HEK293T (cell line): Measurements from ENCODE around the gene SPEG.

Source experiments
- CTCF ChIA-PET: fragments of 350-600 bp; formaldehyde crosslinking; extraction: SDS; loops from one replicate; lab custom pipeline; 2021; ENCODE audit warnings: antibody characterized with exemption, inconsistent platforms; lab: Yijun Ruan, JAX
- POLR2A ChIA-PET: fragments of 350-600 bp; formaldehyde crosslinking; extraction: SDS; loops from one replicate; lab custom pipeline; 2020; ENCODE audit warnings: antibody characterized with exemption, inconsistent platforms; lab: Yijun Ruan, JAX
- DNase-seq: peaks from one replicate; pipeline ENCODE4 v3.0.0; 2012; ENCODE audit warnings: mixed read lengths; ENCODE audit errors: extremely low spot score
- ARNT ChIP-seq: fragments of 450-650 bp; IDR thresholded peaks from 2 replicates; pipeline ENCODE4 v1.6.1; 2017; ENCODE audit warnings: mild to moderate bottlenecking
- BHLHE40 ChIP-seq: fragments of 450-650 bp; IDR thresholded peaks from 2 replicates; pipeline ENCODE4 v1.6.1; 2016; ENCODE audit warnings: mild to moderate bottlenecking, moderate library complexity, borderline replicate concordance
- CTBP1 ChIP-seq: fragments of 450-650 bp; IDR thresholded peaks from 2 replicates; pipeline ENCODE4 v1.6.1; 2016; ENCODE audit warnings: borderline replicate concordance
- ELF4 ChIP-seq: fragments of 450-650 bp; IDR thresholded peaks from 2 replicates; pipeline ENCODE4 v1.6.1; 2017; ENCODE audit warnings: antibody characterized with exemption
- FOXA1 ChIP-seq: fragments of 450-650 bp; IDR thresholded peaks from 2 replicates; pipeline ENCODE4 v1.6.1; 2016; ENCODE audit warnings: mild to moderate bottlenecking
- FOXK2 ChIP-seq: fragments of 450-650 bp; IDR thresholded peaks from 2 replicates; pipeline ENCODE4 v1.6.1; 2016; ENCODE audit warnings: mild to moderate bottlenecking
- FOXM1 ChIP-seq: fragments of 450-650 bp; IDR thresholded peaks from 2 replicates; pipeline ENCODE4 v1.6.1; 2017; ENCODE audit warnings: mild to moderate bottlenecking, borderline replicate concordance
- HDGF ChIP-seq: fragments of 450-650 bp; IDR thresholded peaks from 2 replicates; pipeline ENCODE4 v1.6.1; 2017; ENCODE audit warnings: antibody characterized with exemption, borderline replicate concordance
- L3MBTL2 ChIP-seq: fragments of 450-650 bp; conservative IDR thresholded peaks from 2 replicates; pipeline ENCODE4 v1.6.1; 2016; ENCODE audit warnings: mild to moderate bottlenecking
- LEF1 ChIP-seq: fragments of 450-650 bp; IDR thresholded peaks from 2 replicates; pipeline ENCODE4 v1.6.1; 2017; ENCODE audit warnings: mild to moderate bottlenecking, borderline replicate concordance
- NFRKB ChIP-seq: fragments of 450-650 bp; IDR thresholded peaks from 2 replicates; pipeline ENCODE4 v1.6.1; 2016; ENCODE audit warnings: mild to moderate bottlenecking, moderate library complexity
- SP1 ChIP-seq: fragments of 450-650 bp; IDR thresholded peaks from 2 replicates; pipeline ENCODE4 v1.6.1; 2017
- SUZ12 ChIP-seq: fragments of 450-650 bp; IDR thresholded peaks from 2 replicates; pipeline ENCODE4 v1.6.1; 2016; ENCODE audit warnings: mild to moderate bottlenecking
- TARDBP ChIP-seq: fragments of 450-650 bp; IDR thresholded peaks from 2 replicates; pipeline ENCODE4 v1.6.1; 2016
- ZNF384 ChIP-seq: fragments of 450-650 bp; IDR thresholded peaks from 2 replicates; pipeline ENCODE4 v1.6.1; 2016
- TF ChIP-seq, protein P1 (sequence below): fragments of 450-650 bp; IDR thresholded peaks from 2 replicates; pipeline ENCODE4 v1.6.1; 2016

SPEG gene

DNA sequence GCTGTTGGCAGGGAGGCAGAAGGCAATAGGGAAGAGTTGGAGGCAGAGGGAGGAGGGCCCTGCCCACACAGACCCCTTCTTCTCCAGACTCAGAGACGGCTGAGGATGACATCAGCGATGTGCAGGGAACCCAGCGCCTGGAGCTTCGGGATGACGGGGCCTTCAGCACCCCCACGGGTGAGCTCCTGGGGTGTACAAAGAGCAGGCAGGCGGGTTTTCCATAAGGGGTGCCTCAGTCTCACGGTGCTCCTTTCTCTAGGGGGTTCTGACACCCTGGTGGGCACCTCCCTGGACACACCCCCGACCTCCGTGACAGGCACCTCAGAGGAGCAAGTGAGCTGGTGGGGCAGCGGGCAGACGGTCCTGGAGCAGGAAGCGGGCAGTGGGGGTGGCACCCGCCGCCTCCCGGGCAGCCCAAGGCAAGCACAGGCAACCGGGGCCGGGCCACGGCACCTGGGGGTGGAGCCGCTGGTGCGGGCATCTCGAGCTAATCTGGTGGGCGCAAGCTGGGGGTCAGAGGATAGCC is 10.0 kb downstream of the SPEG start:
- POLR2A ChIA-PET: interaction anchor here (0.8 kb wide), 1 partner anchor 56 kb away, joined by 3 read pairs; no protein-coding TSS in a partner anchor

GRCh38 chr2:219445220-219445640 is 10.6 kb downstream of the SPEG start:
- TF ChIP-seq SP1: no peak
- TF ChIP-seq FOXA1: no peak
- no peak for TF ChIP-seq L3MBTL2
- TF ChIP-seq NFRKB: no peak
- TF ChIP-seq ARNT: no peak
- TF ChIP-seq FOXM1: no peak
- no peak for TF ChIP-seq BHLHE40
- TF ChIP-seq SUZ12: no peak
- TF ChIP-seq HDGF: no peak
- no peak for TF ChIP-seq ZNF384
- no peak for TF ChIP-seq ELF4
- ChIA-PET CTCF (interaction anchor here (0.6 kb wide), 1 partner anchor 1927 kb away, joined by 4 read pairs; no protein-coding TSS in a partner anchor), POLR2A (no interaction called here)
- no peak for DNase-seq

More for the DNA sequence above, 10.0 kb downstream of the SPEG start:
- CTCF ChIA-PET: interaction anchor here (0.6 kb wide), 1 partner anchor 1928 kb away, joined by 4 read pairs; no protein-coding TSS in a partner anchor
- no peak for TF ChIP-seq HDGF
- no peak for DNase-seq

DNA sequence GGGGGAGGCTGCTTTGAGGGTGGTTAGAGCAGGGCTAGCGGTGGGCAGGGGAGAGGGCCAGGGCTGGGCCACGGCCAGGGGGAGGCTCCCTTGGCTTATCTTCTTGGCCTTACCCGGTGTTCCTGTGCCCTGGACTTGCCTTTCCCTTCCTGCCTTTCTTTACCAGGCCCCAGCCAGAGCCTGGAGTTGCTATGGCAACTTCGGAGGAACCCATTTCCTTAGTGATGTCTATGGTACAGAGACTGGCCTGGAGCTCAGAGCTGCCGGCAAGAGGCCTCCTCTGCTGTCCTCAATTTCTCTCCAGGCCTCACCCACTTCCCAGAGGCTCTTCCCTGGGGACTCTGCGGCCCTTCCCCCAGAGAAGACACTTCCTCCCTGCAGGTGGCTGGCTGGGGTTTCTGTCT is 11.5 kb downstream of the SPEG start:
- CTCF ChIA-PET: no interaction called here
- DNase-seq: no peak
- POLR2A ChIA-PET: no interaction called here
- TF ChIP-seq SP1 (no peak), NFRKB (no peak), ZNF384 (no peak), CTBP1 (no peak), FOXK2 (no peak), HDGF (no peak), LEF1 (no peak), ELF4 (no peak), ARNT (no peak), L3MBTL2 (no peak), BHLHE40 (no peak), FOXM1 (no peak), TARDBP (no peak), SUZ12 (no peak)
- TF ChIP-seq, protein P1, sequence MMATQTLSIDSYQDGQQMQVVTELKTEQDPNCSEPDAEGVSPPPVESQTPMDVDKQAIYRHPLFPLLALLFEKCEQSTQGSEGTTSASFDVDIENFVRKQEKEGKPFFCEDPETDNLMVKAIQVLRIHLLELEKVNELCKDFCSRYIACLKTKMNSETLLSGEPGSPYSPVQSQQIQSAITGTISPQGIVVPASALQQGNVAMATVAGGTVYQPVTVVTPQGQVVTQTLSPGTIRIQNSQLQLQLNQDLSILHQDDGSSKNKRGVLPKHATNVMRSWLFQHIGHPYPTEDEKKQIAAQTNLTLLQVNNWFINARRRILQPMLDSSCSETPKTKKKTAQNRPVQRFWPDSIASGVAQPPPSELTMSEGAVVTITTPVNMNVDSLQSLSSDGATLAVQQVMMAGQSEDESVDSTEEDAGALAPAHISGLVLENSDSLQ: no peak

DNA sequence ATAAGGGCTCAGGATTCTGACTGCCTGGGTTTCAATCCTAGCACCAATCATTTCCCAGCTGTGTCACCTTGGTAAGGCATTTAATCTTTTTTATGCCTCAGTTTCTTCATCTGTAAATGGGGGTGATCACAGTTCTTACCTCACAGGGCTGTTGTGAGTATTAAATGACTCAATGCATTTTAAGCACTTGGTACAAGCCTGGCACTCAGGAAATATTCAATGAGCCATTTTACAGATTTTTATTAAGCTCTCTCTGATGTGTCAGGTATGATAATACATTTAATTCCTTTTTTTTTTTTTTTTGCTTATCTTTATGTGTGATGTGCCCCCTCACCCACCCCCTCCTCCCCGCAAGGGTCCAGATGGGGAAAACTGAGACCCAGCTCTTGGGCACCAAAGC is 12.0 kb downstream of the SPEG start:
- TF ChIP-seq SUZ12 (no peak), LEF1 (no peak), TARDBP (no peak), L3MBTL2 (no peak), ZNF384 (no peak), SP1 (no peak), FOXK2 (no peak)
- TF ChIP-seq, protein P1: no peak
- no peak for DNase-seq
- ChIA-PET POLR2A (no interaction called here), CTCF (interaction anchor here (1.1 kb wide), 1 partner anchor 30 kb away, joined by 3 read pairs; no protein-coding TSS in a partner anchor)

- TF ChIP-seq NFRKB: no peak
- TF ChIP-seq ZNF384: no peak
- no peak for TF ChIP-seq FOXK2
- TF ChIP-seq FOXM1: no peak
- TF ChIP-seq FOXA1: no peak
- TF ChIP-seq SP1: no peak
- no peak for TF ChIP-seq BHLHE40
- no peak for TF ChIP-seq SUZ12
- TF ChIP-seq, protein P1: no peak
- TF ChIP-seq TARDBP: no peak
- TF ChIP-seq LEF1: no peak
- TF ChIP-seq CTBP1: no peak
- TF ChIP-seq L3MBTL2: no peak
- TF ChIP-seq HDGF: no peak
- no peak for TF ChIP-seq ELF4
- TF ChIP-seq ARNT: no peak
- POLR2A ChIA-PET: no interaction called here
Observed at GRCh38 chr2:219447242-219448098, 12.8 kb downstream of the SPEG start.

GRCh38 chr2:219448099-219448775 is 13.6 kb downstream of the SPEG start:
- ChIA-PET CTCF (no interaction called here), POLR2A (no interaction called here)
- TF ChIP-seq NFRKB (no peak), BHLHE40 (no peak), ZNF384 (no peak), SP1 (no peak), FOXA1 (no peak), FOXM1 (no peak), LEF1 (no peak)
- TF ChIP-seq, protein P1: no peak
- no peak for DNase-seq

More at GRCh38 chr2:219447242-219448098, 12.8 kb downstream of the SPEG start:
- CTCF ChIA-PET: interaction anchor here (1.1 kb wide), 1 partner anchor 29 kb away, joined by 3 read pairs; no protein-coding TSS in a partner anchor
- DNase-seq: no peak
